OCI-LY3 (cell line): ENCODE measurements around the gene CNOT2.

Experiments
- CTCF ChIP-seq: fragments of 200-600, 300-600 bp; sonication (generic); IDR thresholded peaks from 2 replicates; pipeline ENCODE4 v1.5.1; 2014; ENCODE audit warnings: antibody characterized with exemption, low read length, low read depth
- EZH2phosphoT487 ChIP-seq: fragments of 200-600 bp; shearing (Covaris generic); IDR thresholded peaks from 2 replicates; pipeline ENCODE4 v1.6.1; 2018; ENCODE audit warnings: antibody characterized with exemption, mixed run types, low read depth

GRCh38 chr12:70367258-70368141 is 124.3 kb downstream of the CNOT2 start:
- TF ChIP-seq CTCF, result no peak
- TF ChIP-seq EZH2phosphoT487, result no peak
